ENCODE data around the gene AGPAT3.

AGPAT3 gene

DNA sequence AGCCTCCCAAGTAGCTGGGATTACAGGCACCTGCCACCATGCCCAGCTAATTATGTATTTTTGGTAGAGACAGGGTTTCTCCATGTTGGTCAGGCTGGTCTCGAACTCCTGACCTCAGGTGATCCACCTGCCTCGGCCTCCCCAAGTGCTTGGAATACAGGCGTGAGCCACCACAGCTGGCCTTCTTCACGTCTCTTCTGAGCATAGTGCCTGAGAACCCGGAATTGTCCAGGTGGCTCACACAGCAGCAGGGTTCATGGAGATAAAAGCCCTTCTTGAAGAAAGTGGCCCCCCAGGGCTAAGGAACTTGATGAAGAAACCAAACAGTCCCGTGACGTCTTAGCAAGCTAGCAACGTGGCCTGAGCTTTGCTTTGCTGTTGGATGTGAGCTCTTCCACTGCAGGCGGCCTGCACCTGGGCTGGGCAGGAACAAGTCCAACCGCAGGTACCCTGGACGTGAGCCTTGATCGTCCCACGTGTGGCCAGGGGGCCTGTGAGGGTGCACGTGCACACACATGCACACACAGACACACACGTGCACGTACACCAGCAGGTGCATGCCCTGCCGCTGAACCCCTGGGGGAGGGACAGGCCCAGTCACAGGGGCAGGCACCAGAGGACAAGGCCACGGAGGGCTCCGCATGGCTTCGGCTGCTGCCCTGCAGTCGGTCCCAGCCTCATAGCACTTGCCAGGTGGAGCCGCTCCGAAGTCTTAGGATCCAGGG lies 123.6 kb downstream of the AGPAT3 start:
- DNase-seq: no peak

DNA sequence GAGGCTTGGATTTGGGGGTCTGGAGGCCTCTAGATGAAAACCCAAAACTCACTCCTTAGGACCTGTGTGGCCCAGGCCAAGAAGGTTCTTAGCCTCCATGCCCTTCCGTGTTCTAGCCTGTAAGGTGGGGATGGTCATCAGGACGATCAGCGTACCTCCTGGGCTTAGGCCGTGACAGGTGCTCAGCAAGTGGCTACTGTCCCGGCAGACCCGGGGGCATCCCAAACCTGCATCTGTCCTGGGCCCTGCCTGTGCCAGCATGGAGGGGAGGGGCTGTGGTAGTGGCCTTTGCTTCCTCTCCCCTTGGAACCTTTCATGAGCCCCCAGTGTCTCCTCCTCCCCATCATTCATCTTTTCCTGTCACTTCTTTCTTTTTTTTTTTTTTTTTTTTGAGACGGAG lies 124.4 kb downstream of the AGPAT3 start:
- DNase-seq: no peak

DNA sequence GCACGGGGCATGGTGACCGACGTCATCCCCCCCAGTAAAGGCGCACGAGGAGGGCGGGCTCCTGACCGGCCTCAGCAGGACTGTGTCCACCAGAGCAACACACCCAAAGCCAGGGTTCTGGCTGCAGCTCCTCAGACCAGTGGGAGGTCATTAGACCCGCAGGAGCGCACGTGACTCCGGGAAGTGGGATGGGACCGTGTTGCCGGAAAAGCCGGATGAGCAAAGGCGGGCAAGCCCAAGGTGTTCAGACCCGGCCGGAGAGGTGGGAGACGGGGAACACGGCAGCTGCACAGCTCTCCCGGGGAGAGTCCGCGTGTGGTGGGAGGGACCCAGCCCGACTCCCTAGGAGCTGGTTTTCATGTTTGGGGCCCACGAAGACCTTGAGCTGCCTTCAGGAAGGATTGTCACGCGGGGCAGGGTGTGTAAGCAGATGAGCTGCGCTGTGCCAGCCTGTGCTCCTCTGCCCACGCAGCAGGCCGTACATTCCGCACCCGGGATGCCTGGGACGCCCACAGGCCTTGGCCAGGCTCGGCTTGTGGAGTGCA lies 126.5 kb downstream of the AGPAT3 start:
- no peak for DNase-seq

DNA sequence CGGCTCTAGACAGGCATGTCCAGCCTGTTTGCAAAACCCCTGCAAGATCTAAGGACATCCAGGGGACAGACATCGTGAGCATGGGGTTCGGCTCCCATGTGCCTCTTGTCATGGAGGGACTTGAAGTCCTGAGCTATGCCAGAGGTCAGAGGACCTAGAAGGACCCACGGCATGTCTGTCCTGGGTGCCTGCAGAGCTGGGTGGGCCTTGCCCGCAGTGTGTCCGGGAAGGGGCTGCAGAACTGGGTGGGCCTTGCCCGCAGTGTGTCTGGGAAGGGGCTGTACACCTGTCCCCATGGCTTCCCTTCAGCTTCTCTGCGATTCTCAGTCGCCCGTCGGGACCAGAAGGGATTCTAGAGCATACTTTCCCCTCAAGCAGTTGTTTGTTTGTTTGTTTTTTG lies 127.1 kb downstream of the AGPAT3 start:
- DNase-seq: no peak

DNA sequence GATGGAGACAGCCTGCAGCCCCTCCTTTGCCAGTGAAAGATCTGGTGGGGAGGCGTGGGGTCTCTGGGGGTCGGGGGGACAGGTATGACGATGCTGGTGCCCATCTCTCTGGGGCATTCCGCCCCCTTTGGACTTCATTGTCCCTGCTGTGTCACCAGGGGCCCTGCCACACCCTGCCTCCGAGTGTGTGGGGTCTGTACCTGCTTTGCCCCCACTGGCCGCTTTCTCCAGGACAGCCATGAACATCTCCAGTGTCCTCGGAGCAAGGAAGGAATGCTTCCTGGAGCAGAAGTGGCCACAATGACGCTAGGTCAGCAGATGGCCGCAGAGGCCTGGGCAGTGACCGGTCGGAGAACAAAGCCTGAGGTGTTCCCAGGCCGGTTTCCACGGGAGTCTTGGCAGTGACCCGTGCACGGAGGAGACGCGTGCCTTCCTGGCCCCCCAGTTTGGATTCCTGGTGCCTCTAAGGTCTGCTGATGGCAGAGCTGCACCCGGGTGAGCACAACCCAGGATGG lies 128.5 kb downstream of the AGPAT3 start:
- no peak for DNase-seq

DNA sequence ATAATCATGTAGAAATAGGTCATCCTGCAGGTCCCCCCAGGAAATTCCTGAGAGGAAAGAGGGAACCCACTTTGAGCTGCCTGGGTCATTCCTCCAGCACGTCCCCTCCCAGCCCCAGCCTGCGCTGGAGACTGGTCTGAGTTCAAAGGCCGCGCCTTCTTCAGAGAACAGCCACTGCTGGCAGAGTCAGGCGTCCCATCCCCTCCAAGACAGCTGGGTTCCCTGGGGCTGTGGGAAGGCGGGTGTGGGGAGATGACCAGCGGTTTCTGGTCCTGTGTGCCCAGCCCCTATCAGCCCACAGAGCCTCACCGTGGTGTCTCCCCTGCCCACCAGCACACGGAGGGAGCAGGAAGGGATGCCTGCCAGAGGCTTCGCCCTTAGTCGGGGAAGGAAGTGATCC lies 129.1 kb downstream of the AGPAT3 start:
- DNase-seq: no peak

DNA sequence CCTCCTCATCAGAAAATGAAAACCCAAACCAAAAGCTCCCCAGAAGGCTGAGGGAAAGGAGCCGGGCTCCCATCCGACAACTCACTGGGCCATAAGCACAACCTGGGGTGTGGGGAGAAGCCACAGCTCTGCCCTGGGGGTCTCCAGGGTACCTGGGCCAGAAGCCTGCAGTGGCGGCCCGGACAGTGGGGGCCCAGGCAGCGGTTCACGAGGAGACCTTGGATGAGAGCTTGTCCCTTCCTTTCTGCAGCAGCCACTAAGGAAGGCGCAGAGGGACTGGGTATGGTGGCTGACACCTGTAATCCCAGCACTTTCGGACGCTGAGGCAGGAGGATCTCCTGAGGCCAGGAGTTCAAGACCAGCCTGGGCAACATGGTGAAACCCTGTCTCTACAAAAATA lies 129.6 kb downstream of the AGPAT3 start:
- DNase-seq: no peak

DNA sequence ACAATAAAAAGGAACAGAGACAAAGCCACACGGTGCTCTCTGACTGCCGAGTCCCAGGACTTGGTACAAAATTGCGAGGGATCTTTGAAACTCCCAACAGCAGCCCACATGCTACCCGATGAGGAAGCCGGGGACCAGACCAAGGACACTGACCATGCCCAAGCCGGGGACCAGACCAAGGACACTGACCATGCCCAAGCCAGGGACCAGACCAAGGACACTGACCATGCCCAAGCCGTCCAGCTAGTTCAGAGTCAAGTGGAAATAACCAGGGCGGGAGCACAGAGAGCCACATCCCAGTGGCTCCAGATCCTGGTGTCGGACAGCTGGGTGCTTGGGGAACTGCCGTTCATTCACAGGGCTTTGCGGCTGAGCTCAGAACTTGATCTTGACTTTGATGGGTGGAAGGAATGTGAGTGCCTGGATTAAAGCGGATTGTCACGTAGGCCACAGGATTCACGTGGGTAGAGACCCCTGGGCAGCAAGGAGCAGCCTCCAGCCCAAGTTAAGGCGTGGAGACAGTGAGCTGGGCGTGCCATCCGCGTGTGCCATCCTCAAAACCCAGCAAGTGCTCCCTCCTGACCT lies 130.6 kb downstream of the AGPAT3 start:
- DNase-seq: no peak

DNA sequence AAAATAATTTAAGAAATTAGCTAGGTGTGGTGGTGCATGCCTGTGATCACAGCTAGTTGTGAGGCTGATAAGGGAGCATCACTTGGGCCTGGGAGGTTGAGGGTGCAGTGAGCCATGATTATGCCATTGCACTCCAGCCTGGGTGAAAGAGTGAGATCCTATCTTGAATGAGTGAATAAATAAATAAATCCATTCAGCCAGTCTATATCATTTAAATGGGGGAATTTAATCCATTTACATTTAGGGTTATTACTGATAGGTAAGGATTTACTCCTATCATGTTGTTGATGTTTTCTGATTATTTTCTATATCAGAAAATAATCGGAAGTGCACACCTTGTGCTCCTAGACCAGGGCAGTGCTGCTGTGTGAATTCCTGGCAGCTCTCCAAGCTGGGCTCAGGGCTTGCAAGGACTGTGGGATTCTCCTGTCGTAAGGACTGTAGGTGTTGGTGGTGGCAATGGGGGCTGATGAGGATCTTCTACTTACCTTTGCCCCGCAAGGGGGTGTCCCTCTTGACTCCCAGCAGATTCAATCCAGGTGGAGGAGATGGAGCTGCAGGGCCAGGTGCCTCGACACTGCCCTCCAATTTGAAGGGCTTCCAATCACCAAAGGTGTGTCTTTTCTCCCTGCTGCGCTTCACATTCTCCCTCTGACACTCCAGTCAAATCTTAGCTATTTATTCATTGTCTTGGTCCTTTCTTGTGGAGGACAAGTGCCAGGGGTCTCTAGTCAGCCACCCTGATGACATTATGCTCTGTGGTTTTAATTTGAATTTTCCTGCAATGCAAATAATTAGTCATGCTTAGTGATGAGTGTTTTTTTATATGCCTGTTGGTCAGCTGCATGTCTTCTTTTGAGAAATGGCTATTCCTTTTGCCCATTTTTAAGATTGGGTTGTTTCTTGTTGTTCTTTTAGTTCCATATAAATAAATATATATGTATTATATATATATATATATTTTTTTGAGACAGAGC lies 133.0 kb downstream of the AGPAT3 start:
- DNase-seq: no peak

DNA sequence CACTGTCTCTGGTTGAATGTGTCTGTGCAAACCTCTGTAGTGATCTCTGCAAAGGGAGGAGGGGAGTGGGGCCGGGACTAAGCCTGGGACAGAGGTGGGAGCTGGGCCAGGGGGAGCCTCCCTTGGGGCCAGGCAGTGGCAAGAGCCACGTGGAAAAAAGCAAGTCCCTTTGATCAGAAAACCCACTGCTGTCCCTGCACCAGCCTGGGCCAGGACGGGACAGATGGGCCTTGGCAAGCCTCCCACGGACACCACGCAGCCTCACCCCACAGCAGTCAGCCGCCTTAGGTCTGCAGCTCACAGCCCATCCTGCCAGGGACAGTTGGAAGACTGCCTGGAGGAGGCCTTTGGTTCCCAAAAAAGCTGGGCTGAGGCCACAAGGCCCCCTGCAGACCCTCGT lies 135.3 kb downstream of the AGPAT3 start:
- DNase-seq: peak in 50 of 58 donors; percentile 9 to 93 (median 72)

DNA sequence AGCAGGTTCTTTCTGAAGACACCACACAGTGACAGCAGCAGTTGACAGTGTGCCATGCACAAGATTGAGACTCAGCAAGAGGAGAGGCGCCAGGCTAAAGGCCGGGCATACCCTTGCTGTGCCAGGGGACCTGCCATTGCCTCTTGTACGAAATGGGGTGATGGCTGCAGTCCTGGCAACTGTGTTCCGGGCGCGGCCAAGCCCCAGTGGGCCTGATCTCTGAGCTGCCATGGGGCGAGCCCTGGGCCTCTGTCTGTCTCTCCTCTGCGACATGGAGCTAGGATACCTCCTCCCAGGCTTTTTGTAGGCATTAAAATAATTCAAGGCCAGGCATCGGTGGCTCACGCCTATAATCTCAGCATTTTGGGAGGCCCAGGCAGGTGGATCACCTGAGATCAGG lies 137.5 kb downstream of the AGPAT3 start:
- no peak for DNase-seq

DNA sequence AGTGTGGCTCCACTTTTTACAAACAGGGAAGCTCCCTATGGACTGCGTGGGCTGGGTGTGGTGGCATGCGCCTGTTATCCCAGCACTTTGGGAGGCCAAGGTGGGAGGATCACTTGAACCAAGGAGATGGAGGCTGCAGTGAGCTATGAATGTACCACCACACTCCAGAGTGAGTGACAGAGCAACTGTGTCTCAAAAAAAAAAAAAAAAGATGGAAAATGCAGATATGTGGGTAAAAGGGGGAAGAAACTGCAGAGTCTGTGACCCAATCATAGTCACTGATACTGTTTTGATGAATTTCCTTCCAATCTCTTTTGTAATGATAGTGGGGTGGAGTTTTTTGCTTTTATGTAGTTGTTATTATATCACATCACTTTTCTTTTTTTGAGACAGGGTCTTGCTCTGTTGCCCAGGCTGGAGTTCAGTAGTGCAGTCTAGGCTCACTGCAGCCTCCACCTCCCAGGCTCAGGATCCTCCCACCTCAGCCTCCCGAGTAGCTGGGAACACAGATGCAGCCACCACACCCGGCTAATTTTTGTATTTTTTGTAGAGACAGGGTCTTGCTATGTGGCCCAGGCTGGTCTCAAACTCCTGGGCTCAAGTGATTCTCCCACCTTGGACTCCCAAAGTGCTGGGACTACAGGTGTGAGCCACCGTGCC lies 138.4 kb downstream of the AGPAT3 start:
- no peak for DNase-seq

DNA sequence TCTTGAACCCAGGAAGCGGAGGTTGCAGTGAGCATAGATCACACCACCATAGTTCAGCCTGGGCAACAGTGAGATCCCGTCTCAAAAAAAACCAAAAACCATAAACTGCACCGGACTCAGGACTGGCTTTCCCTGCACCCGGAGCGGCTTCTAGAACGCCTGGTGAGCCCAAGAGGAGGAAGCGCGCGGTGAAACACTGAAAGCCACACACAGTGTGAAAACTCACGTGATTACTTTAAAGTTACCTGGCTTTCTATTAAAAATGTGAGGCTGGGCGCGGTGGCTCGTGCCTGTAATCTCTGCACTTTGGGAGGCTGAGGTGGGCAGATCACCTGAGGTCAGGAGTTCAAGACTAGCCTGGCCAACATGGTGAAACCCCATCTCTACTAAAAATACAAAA lies 140.0 kb downstream of the AGPAT3 start:
- DNase-seq: no peak

DNA sequence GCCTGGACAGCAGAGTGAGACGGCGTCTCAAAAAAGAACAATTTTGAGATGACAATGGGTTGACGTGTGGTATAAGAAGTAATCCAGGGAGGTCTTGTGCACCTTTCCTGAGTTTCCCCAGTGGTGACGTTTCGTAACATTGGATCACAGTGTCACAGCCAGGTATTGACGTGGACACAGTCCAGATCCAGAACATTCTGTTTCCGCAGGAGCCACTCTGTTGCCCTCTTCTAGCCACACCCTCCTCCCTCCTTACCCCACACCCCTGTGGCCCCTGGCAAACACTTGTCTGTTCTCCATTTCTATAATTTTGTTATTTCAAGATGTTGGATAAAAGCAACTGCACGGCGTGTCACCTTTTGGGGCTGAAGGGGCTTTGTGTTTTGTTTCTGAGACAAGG lies 140.6 kb downstream of the AGPAT3 start:
- no peak for DNase-seq

DNA sequence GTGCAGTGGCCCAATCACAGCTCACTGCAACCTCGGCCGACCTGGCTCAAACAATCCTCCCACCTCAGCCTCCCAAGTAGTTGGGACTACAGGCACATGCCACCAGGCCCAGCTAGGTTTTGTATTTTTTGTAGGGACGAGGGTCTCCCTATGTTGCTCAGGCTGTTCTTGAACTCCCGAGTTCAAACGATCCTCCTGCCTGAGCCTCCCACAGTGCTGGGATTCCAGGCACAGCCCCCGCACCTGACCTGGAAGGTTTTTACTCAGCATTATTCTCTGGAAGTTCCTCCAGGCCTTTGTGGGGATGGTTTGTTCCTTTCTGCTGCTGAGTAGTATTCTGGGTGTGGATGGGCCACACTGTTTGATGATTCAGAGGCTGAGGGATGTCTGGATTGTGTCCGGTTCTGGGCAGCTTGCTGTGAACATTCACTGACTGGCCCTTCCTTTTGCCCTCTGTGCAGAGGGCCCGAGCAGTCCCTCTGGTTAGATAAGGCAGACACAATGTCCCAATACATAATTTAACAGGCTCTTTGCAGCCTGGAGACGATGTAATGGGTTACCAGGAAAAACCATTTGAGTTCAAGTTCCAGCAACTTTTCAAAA lies 141.1 kb downstream of the AGPAT3 start:
- no peak for DNase-seq

DNA sequence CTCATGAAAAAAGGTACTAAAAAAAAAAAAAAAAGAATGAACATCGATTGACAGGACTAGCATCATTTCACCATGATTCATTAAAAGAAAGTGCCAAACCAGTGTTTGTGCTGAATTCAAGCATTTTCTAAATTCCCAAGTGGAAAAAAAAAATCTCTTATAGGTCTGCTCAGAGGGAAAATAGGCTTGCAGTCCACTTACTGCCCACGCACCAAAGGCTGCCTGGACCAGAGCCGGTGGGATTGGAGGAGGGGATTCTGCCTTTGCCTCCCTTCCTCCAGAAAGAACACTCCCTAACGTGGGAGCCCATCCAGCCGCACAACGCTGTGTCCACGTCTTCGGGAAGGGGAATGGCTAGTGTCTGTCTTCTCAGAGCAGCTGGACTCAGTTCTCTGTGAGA lies 141.6 kb downstream of the AGPAT3 start:
- no peak for DNase-seq

DNA sequence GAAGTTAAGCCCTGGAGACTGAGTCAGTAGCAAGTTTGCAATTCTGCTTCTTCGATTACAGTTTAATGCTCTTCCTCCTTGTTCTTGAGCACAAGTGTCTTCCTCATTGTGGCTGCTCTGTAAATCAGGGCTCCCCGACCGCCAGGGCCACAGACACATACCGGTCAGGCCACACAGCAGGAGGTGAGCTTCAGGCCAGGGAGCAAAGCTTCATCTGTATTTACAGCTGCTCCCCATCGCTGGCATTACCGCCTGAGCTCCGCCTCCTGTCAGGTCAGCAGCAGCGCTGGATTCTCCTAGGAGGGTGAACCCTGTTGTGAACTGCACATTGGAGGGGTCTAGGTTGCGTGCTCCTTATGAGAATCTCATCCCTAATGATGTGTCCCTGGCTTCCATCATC lies 145.4 kb downstream of the AGPAT3 start:
- DNase-seq: no peak

DNA sequence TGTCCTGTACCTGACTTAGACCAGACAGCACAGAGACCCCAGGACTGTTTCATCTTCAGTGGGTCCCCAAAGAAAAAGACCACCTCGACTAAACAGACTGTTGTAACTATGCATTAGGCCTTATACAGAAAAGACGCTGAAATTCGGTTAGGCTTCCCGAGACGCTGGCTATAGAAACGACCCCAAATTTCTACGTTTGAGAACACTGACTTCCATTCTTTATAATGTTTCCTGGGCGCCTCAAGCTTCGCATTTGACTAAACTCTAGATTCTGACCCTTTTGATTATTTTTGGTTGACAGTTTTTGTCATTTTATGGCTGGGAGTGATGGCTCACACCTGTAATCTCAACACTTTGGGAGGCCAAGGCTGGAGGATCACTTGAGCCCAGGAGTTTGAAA lies 146.1 kb downstream of the AGPAT3 start:
- DNase-seq: no peak

DNA sequence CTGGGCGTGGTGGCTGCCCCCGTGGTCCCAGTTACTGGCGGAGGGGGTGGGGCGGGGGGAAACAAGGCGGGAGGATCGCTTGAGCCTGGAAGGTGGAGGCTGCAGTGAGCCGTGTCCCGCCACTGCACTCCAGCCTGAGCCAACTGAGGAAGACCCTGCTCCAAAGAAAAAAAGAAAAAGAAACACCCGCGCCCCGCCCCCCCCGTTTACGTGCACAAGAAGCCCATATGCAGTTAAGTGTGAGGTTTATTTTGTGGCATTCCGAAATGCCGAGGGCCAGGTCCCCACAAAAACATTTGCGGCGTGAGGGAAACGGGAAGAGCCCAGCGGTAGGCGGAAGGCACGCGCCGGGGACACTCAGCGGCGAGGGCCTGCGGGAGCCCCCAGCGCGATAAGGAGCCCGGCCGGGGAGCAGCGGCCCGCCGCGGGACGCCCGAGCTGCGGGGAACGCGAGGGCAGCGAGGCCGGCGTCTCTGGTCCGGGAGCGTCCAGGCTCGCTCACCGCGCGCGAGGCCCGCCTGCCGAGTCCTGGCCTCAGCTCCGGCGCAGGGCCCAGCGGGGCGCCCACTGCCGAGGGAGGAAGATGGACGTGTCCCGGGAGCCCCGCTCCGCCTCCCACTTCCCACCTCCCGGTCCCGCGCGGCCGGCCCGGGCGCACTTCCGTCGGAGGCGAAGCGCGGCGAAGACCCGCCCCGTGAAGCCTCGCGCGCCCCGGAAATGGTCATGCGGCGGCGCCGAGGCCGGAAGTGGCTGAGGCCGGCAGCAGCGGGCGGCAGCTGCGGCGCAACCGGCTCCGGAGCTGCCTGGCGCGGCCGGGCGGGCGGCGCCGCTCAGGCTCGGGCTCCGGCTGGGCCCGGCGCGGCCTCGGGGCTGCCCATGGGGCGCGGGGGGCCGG lies 146.8 kb downstream of the AGPAT3 start, which contains the start of gene TRAPPC10:
TRAPPC10 (plus strand) TSS at position 731 of the 895 bp plus-strand sequence. CDS start 185 bp downstream, outside the sequence.
- peak in 56 of 58 donors; percentile 26 to 88 (median 77) for DNase-seq
